Heart left ventricle (tissue), 13 donors: ENCODE measurements around the gene CCDC152.

Experiments
- CTCF ChIP-seq, 12 donors: fragments of 200-600 bp; sonication (generic) in 4 of 12; IDR thresholded peaks; one replicate each; pipeline versions ENCODE4 v1.5.0 to v1.8.0; 2018 to 2022; ENCODE audit warnings: antibody characterized with exemption in 12 of 12, mild to moderate bottlenecking in 5 of 12
- POLR2A ChIP-seq, 2 donors: fragments of 450-650 bp; IDR thresholded peaks; one replicate each; pipeline ENCODE4 v1.6.1; 2017; ENCODE audit warnings: antibody characterized with exemption in 2 of 2, mild to moderate bottlenecking in 2 of 2, moderate library complexity in 2 of 2
- donor health status: ischemic (EF 13 %, LVEDD 7.1; RV severe dilation, severe dysfunction).
- donor health status: DM: no; HTN: yes; CAD: no.
- donor health status: DM: no; HTN: no; CAD: no.
- donor health status: ischemic (EF 25% LVEDD 6.9; RV normal size, moderate dysfunction).
- donor health status: ischemic (EF 25% LVEDD 5.7; RV mildly dilated, moderate dysfunction).
- donor health status: ischemic (EF 35%, LVEDD 5.7; RV mildly dilated, moderate dysfunction).
- donor health status: nonischemic (EF 11% LVEDD 7.7; RV severe dilation, severe dysfunction).
- donor health status: DM: yes; HTN: yes; CAD: no.
- donor health status: PGD.
- donor health status: ischemic (EF 29% LVEDD 5.4; RV normal size, mild dysfunction).
- donor health status: nonischemic (EF 23%, LVEDD 6.1; RV moderate dilation, normal function).

GRCh38 chr5:42759456-42759855 is 2.8 kb downstream of the CCDC152 start:
- TF ChIP-seq CTCF (IDR thresholded peaks at IDR 0.05), result no peak
- TF ChIP-seq POLR2A (IDR thresholded peaks at IDR 0.05), result no peak
